ENCODE measurements around the gene SFMBT1.

Gene SFMBT1, protein sequence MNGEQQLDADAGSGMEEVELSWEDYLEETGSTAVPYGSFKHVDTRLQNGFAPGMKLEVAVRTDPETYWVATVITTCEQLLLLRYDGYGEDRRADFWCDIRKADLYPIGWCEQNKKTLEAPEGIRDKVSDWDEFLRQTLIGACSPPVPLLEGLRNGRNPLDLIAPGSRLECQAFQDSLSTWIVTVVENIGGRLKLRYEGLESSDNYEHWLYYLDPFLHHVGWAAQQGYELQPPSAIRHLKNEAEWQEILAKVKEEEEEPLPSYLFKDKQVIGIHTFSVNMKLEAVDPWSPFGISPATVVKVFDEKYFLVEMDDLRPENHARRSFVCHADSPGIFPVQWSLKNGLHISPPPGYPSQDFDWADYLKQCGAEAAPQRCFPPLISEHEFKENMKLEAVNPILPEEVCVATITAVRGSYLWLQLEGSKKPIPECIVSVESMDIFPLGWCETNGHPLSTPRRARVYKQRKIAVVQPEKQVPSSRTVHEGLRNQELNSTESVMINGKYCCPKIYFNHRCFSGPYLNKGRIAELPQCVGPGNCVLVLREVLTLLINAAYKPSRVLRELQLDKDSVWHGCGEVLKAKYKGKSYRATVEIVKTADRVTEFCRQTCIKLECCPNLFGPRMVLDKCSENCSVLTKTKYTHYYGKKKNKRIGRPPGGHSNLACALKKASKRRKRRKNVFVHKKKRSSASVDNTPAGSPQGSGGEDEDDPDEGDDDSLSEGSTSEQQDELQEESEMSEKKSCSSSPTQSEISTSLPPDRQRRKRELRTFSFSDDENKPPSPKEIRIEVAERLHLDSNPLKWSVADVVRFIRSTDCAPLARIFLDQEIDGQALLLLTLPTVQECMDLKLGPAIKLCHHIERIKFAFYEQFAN

DNA sequence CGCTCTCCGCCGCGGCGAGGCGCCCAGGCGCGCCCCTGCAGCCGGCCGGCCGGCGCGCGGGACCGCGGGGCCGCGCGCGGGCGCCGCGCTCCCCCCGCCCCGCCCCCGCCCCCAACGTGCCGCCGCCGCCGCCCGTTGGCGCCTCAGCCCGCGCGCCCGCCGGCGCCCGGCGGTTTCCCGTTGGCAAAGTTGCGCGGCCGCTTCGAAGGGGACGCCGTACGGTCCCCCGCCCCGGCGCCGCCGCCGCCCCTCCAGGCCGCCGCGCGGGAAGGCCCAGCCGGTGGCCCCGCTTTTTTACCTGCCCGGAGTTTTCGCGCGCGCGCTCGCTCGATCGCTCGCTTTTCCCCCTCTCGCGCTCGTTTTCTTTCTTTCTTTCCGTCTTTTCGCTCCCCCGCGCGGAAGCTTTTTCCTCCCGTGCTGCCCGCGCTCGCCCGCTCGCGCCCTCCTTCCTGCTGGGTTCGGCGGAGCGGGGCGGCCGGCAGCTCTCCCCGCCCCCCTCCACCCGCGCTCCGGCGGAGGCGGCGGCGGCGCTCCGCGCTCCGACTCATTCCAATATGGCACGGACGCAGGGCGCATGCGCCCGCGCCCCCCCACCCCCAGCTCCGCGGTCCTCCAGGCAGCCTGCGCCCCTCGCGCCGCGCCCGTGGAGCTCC lies at the start of gene SFMBT1:
Gene SFMBT1 (minus strand): TSS at position 556 of the 653 bp plus-strand sequence. CDS start 76,945 bp downstream, outside the sequence.
- peak; percentile 45 to 69 (median 62) for DNase-seq (ENCODE audit: low read depth in 4 of 4, low spot score in 1 of 4)

DNA sequence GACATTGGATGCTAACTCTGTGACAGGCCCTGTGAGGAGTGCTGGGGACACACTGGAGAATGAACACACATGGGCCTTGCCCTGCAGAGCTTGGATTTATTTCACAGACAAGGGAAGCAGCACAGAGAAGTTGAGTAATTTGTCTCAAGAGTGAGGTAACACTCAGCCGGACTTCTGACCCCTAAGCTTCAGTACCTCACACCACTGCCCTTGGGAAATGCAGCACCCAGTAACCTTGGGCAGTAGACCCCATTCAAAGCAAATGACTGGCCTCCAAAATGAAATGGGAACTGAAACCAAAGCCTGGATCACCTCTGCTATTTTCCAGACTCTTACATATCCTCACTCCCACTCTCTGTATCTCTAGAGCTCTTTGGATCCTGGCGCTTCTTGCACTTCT lies 47.1 kb upstream of the SFMBT1 start:
- no peak for DNase-seq (ENCODE audit: low read depth in 4 of 4, low spot score in 1 of 4)

DNA sequence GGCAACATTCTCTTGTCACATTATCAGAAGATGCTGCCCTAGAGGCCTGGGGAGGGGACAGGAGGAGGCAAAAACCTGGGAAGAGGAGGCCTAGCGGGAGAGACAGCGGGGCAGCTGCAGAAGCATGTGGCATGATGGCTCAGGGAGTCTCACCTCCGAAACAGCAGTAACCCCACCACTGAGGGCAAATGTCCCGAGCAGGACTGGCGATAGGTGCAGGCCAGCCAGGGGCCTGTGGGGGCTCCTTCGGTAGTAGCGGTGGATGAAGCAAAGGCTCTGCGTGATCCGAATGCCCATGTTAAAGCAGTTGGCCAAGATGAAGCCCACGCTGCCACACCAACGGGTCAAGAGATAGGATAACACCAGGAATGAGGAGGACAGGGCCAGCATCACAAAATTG lies 46.3 kb upstream of the SFMBT1 start:
- no peak for DNase-seq (ENCODE audit: low read depth in 4 of 4, low spot score in 1 of 4)

DNA sequence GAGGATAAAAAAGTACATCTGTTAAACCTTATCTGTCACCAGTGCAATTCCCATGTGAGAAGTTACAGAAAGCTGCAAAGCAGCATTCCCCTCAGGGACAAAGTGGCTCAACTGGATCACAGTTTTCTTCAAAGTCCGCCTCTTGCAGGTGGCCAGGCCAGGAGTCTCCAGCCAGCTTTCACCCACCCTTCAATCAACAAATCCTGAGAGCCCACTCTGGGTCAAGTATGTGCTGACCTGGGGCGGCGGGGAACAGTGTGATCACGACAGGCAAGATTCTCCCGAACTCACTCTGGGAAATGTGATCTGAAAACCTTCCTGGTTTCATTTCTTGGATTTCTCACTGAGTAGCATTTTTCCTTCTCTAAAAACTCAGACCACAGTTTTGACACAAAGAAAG lies 45.1 kb upstream of the SFMBT1 start:
- DNase-seq (ENCODE audit: low read depth in 4 of 4, low spot score in 1 of 4): no peak

DNA sequence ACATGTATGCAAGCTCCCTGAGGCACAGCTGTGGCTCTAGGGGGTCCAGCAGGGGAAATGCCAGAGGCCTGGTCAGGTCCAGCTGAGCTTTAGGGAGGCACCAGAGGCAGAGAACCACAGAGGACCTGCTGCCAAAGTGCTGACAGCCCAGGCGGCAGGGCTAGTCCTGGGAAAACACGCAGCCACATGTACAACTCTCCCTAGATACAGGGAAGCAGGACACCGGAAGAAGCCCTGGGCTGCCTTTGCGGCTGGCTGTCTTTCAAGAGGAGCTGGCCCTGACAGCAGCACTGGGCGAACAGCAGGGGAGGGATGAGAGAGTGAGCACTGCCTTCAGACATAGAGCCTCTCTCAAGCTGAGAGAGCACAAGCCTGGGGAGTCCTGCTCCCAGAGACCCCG lies 43.6 kb upstream of the SFMBT1 start:
- no peak for DNase-seq (ENCODE audit: low read depth in 4 of 4, low spot score in 1 of 4)

DNA sequence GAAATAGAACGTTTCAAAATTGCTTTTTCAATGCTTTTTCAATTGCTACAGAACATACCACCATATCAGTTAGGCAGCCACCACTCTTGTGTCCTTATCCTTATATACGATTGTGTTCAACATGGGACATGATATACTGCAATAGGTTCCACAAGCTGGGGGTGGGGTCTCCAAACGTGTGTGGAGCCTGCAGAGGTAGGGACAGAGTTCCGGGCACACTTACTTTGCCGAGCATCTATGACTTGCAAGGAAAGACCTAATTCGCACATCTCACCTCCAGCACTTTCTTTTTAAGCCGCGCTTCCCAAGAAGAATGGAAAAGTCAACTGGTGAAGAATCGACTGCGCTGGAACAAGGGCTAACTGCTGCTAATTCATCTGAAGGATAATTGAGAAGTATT lies 39.6 kb upstream of the SFMBT1 start:
- no peak for DNase-seq (ENCODE audit: low read depth in 4 of 4, low spot score in 1 of 4)

DNA sequence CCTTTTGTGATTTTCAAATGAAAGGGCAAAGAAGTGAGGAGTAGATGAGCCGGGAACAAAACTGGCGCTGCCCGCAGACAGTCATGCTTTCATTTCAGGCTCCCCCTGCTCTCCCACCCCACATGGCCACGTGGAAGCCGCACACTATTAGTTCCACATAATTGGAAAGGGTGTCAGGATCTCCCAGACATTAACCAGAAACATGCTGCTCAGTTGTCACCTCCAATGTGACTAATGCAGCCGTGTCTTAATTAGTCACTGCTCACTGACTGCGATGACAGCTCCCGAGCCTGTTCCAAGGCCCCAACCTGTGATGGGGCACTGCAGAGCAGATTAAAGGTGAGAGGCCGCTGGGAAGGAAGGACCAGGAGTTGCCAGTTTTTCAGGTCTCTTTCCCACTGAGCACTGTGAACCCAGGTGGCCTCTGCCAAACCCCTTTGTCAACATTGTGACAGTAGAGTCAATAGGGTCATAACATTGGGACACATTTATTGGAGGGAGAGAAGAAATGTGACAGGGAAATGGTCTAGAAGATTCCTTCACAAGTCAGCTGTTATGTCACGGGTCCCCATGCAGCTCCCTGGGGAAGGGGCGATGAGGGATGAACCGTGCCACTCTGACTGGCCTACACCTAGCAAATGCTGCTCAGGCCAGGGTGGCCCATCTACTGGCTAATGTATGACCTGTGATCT lies 38.6 kb upstream of the SFMBT1 start:
- DNase-seq (ENCODE audit: low read depth in 4 of 4, low spot score in 1 of 4): no peak

DNA sequence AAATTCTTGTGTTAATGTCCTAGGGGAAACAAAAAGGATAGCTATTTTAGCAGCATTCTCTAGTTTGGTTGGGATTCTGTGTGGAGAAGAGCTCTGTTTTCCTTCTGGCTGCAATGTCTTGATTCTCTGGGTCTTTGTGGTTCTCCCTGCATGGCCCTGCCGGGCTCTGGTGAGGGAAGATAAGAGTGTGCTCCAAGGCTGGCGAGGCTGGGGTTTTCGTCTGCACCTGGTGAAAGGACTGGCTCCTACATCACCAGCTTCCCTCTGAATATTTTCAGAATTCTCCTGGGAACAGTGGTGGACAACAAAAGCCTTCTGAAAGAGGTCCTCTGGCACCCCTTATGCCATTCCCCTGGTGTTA lies 38.1 kb upstream of the SFMBT1 start:
- no peak for DNase-seq (ENCODE audit: low read depth in 4 of 4, low spot score in 1 of 4)

DNA sequence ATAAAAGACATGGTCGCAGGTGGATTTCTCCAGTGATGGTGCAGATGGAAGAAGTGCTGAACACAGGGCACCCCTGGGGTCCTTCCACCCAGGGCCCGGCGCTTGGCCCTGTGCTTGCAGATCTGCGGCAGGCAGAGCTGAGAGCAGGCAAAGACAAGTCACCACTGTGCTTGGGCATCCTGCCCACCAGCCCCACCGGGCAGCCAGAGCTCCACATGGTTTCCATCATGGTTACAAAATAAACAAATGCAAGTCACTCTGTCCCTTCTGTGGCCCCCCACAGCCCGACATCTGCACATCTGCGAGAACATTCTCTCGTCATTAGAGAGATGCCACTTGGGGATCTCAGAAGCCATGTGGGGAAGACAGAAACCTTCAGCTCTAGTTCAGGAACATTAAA lies 37.6 kb upstream of the SFMBT1 start:
- DNase-seq (ENCODE audit: low read depth in 4 of 4, low spot score in 1 of 4): no peak

DNA sequence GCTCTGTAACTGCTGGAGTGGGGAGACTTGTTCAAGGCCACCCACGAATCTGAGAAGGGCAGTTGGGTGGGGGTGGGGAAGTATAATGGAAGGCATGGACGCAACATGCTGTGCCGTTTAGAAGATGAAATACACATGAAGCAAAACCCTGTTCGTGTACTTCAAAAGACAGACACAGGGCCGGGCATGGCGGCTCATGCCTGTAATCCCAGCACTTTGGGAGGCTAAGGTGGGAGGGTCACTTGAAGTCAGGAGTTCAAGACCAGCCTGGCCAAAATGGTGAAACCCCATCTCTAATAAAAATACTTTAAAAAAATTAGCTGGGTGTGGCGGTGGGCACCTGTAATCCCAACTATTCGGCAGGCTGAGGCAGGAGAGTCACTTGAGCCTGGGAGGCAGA lies 36.9 kb upstream of the SFMBT1 start:
- no peak for DNase-seq (ENCODE audit: low read depth in 4 of 4, low spot score in 1 of 4)

DNA sequence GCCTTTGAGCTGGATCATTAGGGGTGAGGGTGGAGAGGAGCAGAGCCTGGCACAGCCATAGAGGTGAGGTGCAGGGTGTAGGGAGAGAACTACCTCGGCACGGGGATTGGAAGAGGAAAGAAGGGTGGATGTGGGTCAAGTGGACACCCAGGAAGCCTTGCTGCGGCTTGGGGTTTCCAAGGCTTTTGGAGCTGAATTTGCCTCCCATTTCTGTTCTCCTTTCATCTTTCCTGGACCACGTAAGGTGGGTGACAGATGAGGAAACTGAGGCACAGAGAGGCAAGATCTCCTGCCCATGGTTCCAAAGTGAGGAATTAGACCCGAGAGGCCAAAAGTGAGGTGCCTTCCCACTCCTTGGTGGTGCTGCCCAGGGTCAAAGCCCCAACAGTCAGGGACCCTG lies 35.4 kb upstream of the SFMBT1 start:
- no peak for DNase-seq (ENCODE audit: low read depth in 4 of 4, low spot score in 1 of 4)

DNA sequence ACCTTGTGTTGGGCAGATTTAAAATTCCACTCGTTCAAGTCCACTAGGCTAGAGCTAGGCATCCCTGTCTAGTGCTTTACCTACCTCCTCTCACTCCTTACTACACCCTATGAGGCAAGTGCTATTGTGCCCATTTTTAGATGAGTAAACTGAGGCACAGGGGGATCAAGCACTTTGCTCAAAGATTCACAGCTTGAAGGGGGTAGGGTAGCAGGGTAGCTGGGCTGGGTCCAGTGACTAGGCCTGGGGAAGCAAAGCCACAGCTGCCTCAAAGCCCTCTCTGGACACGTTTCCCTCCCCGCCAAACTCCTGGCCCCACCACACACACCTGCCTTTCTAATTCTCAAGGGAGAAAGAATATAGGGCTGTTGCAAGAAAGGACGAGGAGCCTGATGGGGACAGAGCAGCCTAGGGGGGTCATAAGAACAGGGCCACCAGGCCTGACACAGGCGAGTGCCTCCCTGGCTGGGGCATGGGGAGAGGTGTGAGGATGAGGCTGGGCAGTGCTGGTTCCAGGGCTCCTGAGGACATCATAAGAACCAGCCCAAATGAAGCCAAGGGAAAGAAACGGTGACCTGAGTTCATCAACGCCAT lies 34.8 kb upstream of the SFMBT1 start:
- no peak for DNase-seq (ENCODE audit: low read depth in 4 of 4, low spot score in 1 of 4)

DNA sequence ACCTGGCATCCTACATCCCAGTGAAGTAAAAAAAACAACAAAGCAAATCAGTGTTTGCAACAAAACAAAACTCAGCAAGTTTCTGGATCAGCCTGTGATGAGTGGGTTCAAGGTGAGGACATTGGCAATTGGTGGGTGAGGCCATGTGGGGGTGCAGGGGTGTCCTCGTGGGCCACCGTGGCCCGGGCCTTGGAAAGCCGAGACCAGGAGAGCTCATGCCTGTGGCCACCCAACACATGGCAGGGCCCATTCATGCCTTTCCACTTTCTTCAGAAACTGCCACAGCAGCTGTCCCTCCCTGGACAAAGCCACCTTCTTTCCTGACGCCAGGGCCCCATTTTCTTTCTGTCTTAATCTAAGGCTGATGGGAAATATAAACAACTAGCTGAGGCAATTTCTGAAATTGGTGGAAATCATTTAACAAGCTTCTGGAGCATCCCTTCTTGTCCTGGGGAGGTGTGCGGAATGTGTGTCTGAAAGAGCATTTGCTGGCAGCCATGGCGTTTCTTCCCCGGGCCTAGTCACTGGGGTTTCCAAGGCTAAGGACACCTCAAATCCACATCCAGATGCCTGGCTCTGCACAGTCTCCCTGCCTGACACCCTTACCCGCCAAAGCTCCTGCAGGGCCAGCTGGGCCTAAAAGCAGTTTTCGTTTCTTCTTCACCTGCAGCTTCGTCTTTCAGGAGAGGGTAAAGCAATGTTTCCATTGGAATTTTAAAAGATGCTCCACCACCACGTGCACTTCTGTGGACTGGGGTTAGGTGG lies 34.1 kb upstream of the SFMBT1 start:
- DNase-seq (ENCODE audit: low read depth in 4 of 4, low spot score in 1 of 4): no peak

DNA sequence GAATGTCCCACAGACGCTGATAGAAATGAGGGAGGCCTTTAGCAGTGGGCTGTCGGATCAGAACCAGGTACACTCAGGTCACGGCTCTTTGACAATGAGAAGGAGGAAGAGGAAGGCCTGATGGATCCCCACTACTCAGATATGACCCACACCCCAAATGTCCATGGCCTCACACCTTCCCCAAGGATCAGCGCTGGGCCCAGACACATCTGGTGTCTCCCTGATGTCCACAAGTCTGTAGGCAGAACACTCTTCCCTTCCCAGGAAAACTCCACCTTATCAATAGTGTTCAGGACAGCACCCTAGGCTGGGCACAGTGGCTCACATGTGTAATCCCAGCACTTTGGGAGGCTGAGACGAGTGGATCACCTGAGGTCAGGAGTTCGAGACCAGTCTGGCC lies 33.3 kb upstream of the SFMBT1 start:
- no peak for DNase-seq (ENCODE audit: low read depth in 4 of 4, low spot score in 1 of 4)

DNA sequence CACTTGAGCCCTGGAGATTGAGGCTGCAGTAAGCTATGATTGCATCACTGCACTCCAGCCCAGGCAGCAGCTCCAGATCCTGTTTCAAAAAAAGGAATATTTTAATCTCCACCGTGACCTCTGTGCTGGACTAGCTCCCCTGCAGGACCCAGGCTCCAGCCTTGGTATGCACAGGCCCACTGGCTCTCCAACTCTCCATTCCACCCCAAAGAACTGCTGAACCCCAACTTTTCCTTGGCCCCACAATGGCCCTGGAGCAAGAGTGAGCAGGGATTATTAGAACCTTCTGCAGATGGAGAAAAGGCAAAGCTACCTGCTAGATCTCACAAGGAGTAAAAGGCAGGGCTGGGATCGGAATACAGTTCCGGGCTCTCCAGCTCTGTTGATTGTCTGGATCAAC lies 32.8 kb upstream of the SFMBT1 start:
- no peak for DNase-seq (ENCODE audit: low read depth in 4 of 4, low spot score in 1 of 4)

DNA sequence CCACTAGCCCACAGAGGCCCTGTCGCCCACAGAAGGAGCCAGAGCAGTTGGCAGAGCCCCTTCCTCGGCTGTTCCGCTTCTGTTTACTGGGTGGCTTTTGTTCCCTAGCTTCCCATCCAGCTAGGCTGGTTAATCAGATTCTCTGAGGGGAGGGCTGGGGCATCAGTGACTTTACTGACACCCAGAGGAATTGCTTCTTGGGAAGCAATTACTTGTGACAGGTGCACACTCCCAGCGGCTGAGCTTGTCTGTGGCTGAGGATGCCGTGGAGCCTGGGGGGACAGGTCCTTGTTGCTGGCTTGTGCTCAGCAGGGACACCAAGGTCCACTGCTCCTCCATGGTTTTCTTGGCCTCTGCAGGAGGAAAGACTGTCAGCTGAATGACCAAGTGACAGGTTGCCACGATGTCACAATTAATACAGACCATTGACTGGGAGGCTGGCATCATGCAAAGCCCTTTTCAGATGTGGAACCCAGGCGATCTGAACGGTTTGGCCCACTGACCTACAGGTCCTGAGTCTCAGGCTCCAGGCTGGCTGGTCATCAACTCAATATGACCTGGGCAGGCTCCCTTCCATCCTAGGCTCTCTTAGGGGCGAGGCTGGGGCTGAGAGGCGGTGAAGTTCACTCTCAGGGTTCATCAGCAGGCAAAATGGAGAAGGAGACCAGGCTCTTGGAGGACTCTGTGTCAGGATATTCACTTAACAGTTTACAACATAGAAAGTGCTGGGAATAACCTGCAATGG lies 31.8 kb upstream of the SFMBT1 start:
- DNase-seq (ENCODE audit: low read depth in 4 of 4, low spot score in 1 of 4): no peak

DNA sequence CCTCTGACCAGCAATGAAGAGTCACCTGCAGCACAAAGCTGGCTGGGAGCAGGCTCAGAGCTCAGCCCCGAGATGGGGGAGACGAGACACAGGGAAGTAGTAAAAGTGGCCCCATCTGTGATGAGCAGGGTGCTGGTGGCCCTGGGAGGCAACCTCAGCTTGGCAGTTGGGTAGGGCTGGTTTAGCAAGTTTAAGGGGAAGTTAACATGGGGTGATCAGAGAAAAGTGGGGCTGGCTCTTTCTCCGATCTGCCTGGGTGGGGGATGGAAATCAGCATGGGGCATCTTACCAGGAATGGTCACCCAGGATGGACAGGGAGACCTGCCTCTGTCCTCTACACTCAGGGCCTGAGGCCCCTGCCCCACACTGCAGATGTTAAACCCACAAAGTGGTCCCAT lies 29.9 kb upstream of the SFMBT1 start:
- DNase-seq (ENCODE audit: low read depth in 4 of 4, low spot score in 1 of 4): no peak

DNA sequence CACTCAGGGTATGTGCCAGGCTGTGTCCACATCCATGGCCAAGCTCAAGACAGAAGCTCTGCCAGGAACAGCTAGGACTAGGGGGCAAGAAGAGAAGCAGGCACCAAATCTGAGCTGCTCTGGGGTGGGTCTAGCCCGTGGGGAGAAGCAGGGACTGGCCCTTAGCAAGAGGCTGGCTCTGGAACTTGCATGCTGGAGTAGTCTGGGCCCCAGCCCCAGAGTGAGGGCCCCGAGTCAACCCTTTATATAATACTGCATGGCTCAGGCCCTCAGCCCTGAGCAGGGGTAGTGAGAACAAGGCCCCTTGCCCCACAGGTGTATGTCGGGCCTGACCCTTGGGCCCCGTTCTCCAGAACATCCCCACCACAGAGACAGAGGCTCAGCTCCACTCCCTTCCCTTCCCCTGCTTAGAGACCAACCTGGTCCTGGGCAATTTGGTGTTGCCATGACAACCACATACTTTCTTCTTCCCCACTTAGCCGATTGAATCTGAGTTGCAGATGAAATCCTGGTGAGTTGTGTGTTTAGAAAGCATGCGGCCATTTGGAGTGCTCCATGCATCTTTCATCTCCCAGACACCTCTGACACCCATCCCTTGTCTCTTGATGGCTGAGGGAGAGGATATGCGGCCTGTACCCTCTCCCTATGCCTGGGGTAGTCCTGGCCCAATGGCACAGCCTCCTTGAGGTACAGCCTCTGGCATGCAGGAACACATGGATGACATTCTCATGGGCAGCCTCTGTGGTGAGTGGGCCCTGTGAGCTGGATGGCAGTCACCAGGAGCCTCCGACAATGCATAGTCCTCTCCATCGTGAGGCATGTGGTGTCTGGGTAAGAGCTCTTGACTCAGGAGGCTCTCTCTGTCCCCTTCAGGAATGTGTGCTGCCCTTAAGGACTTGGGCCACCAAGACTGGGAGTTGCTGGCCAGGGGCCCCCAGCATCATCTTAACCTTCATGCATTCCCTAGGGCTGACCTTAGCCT lies 29.2 kb upstream of the SFMBT1 start:
- DNase-seq (ENCODE audit: low read depth in 4 of 4, low spot score in 1 of 4): no peak

Measured in stimulated activated CD4-positive, alpha-beta T cell treated with anti-CD3 and anti-CD28 coated beads, Interleukin-1b, Interleukin-23, amount 100 ng/mL, for 24 hours (primary cell).